SU-DHL-6 (cell line): Measurements from ENCODE around the gene GPR157.

ENCODE experiments used
- CTCF ChIP-seq: fragments of 200-600 bp; sonication (generic); IDR thresholded peaks from one replicate; pipeline ENCODE4 v1.5.1; 2017; ENCODE audit warnings: antibody characterized with exemption, mild to moderate bottlenecking, low read length, moderate library complexity; ENCODE audit not compliant: insufficient read depth, poor library complexity, severe bottlenecking
- EZH2phosphoT487 ChIP-seq: fragments of 200-600 bp; sonication (generic), shearing (Covaris generic); conservative IDR thresholded peaks from 2 replicates; pipeline ENCODE4 v1.6.1; 2018; ENCODE audit warnings: mild to moderate bottlenecking, antibody characterized with exemption, low read length, moderate library complexity, mixed read lengths

- no peak for TF ChIP-seq CTCF
- TF ChIP-seq EZH2phosphoT487, result no peak
Observed at GRCh38 chr1:9087411-9088125, 41.3 kb downstream of the GPR157 start.
